BJ (cell line): ENCODE measurements around the gene TOGARAM2. TPM values are rescaled to one million over a fixed set of nuclear protein-coding genes. Genes with fewer than 3 reads are reported as not detected.

ENCODE experiments used
- CTCF ChIA-PET: fragments of 350-600 bp; formaldehyde crosslinking; extraction: SDS; loops from one replicate; lab custom pipeline; 2021; ENCODE audit warnings: antibody characterized with exemption, inconsistent platforms; lab: Yijun Ruan, JAX
- POLR2A ChIA-PET: fragments of 300-600 bp; sonication (Branson Sonifier 250); formaldehyde crosslinking; extraction: SDS; loops from one replicate; lab custom pipeline; 2021; ENCODE audit warnings: antibody characterized with exemption; lab: Charles Lee
- DNase-seq: peaks from one replicate; pipeline ENCODE4 v3.0.0-alpha.2; 2011; ENCODE audit warnings: low read depth
- H3K27me3 ChIP-seq: 2 replicates; pipeline ENCODE4 v1.6.0; 2011; ENCODE audit warnings: low read length; ENCODE audit not compliant: control insufficient read depth, insufficient read depth
- H3K36me3 ChIP-seq: 2 replicates; pipeline ENCODE4 v1.5.1; 2011; ENCODE audit warnings: low read length; ENCODE audit not compliant: control insufficient read depth, insufficient read depth
- H3K4me3 ChIP-seq: 2 replicates; pipeline ENCODE4 v1.5.1; 2011; ENCODE audit warnings: low read depth, mild to moderate bottlenecking, control low read depth, low read length
- CTCF ChIP-seq: IDR thresholded peaks from 2 replicates; pipeline ENCODE4 v1.5.1; 2011; ENCODE audit warnings: low read depth, mild to moderate bottlenecking, control low read depth, inconsistent platforms, low read length, moderate library complexity; ENCODE audit not compliant: insufficient read depth
- polyA plus RNA-seq: library from polyadenylated mRNA; depleted of rRNA; stranded (reverse); fragments of >200 nt; gene quantifications from 2 replicates; pipeline ENCODE4 v1.2.3, GENCODE V29; 2011

Gene TOGARAM2
- polyA plus RNA-seq, 1 experiment = 0.09 TPM

- Histone ChIP-seq H3K36me3 (no peaks in the 10 kb centered on the region), H3K27me3 (no peaks in the 10 kb centered on the region), H3K4me3 (no peak overlapping the region)
- ChIA-PET POLR2A (no interaction called here), CTCF (no interaction called here)
- TF ChIP-seq CTCF = no peak
- no peak for DNase-seq
Observed at GRCh38 chr2:29012211-29012681, 31.1 kb downstream of the TOGARAM2 start.

DNA sequence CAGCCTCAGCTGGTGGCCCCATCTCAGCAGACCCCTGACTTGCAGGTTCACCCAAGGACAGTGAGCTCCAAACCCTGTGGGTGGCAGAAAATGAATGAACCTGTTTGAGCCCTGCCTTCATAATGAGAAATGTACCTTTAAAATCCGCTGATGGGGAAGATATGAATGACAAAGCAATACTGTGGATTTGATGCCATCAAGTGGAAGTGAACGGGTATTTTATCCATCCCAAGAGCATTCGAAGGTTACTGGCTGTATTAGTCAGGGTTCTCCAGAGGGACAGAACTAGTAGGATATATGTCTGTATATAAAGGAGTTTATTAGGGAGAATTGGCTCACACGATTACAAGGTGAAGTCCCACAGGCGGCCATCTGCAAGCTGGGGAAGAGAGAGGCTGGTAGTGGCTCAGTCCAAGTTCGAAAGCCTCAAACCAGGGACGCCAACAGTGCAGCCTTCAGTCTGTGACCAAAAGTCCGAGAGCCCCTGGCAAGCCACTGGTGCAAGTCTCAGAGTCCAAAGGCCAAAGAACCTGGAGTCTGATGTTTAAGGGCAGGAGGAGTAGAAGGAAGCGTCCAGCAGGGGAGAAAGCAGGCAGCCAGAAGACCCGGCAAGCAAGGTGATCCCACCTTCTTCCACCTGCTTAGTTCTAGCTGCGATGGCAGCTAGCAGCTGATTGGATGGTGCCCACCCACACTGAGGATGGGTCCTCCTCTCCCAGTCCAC is 32.1 kb downstream of the TOGARAM2 start:
- ChIA-PET CTCF (no interaction called here), POLR2A (no interaction called here)
- no peaks in the 10 kb centered on the region for H3K27me3 ChIP-seq
- no peak overlapping the region for H3K4me3 ChIP-seq
- no peaks in the 10 kb centered on the region for H3K36me3 ChIP-seq
- no peak for DNase-seq
- TF ChIP-seq CTCF = no peak

DNA sequence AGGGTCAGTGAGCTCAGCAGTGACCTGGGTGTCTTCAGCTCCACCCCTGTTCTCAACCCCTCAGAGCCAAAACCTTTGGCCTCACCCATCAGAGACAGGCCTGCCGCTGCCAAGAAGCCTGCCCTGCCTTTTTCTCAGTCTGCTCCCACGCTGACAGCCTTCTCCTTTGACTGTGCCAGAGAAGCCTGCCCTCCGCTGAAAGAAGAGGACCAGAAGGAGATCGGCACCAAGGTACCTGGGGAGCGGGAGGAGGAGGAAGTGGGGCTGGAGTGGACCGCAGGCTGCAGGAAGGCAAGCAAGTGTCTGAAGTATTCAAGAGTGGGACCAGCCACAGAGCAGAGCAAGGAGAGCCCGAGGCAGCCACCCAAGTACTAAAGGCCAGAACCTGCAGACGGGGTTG is 33.2 kb downstream of the TOGARAM2 start:
- Histone ChIP-seq H3K4me3 (no peak overlapping the region), H3K27me3 (no peaks in the 10 kb centered on the region), H3K36me3 (no peaks in the 10 kb centered on the region)
- no peak for TF ChIP-seq CTCF
- ChIA-PET CTCF (no interaction called here), POLR2A (no interaction called here)
- no peak for DNase-seq

DNA sequence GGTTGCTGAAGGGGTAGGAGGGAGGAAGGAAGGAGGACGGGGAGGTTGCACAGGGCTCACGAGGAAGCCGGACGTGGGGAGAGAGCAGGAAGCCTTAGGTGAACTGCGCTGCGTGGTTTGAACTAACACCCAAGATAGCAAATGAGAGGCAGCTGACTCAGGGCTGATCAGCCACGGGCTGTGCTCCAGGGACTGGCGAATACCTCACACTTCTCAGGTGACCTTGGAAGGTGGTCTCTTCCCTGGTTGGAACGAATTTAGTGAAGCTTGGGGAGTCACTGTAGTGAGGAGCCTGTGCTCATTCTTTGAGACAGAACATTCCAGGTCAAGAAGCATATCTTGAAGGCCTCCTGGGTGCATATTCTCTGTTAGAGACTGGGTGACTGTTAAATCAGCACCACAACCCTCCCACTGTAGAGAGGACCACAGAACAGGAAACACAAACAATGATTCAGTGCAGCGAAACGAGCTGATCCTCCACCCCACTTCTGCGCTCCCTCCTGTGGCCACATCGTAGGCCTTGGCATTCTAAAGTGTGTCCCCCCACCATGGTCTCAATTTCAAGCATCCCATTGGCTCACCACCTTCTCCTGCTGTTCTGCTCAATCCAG is 33.8 kb downstream of the TOGARAM2 start:
- Histone ChIP-seq H3K27me3 (no peaks in the 10 kb centered on the region), H3K36me3 (no peaks in the 10 kb centered on the region), H3K4me3 (no peak overlapping the region)
- TF ChIP-seq CTCF = no peak
- CTCF ChIA-PET = interaction anchor here (1.2 kb wide), 1 partner anchor 37 kb away, joined by 4 read pairs; no protein-coding TSS in a partner anchor
- POLR2A ChIA-PET = interaction anchor here (0.5 kb wide), 1 partner anchor 146 kb away, joined by 3 read pairs; no protein-coding TSS in a partner anchor
- DNase-seq = no peak

DNA sequence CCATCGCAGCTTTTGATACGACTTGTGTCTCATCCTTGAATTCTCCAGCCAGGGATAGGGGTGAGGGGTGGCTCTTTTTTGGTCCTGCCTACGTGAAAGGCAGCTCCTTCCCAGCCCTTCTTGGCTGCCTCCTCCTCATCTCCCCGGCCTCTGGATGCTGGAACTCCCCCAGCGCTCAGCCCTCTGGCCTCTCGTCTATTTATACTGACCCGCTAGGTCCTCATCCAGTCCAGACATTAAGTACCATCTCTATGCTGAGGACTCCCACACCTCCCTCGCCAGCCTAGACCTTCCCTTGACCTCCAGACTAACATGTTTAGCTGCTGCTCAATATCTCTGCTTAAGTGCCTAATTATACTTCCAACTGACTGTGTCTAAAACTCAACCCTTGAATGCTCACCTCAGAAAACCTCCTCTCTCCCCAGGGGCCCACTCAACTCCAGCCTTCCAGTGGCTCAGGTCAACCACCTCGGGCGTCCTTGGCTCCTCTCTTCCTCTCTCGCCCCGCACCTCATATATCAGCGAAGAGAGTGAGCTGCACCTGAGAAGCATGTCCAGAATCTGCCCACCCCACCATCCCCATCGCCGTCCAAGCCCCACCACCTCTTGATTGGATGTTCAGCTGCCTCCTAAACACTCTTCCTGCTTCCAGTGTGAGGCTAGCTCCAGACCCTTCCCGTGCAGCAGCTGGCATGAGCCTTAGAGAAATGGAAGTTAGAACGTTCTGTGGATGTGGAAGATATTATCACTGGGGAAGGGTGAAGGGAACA is 34.8 kb downstream of the TOGARAM2 start:
- POLR2A ChIA-PET = no interaction called here
- CTCF ChIA-PET = interaction anchor here (1.1 to 1.2 kb wide), 2 partner anchors 18 to 38 kb away, joined by 3 to 4 read pairs; no protein-coding TSS in a partner anchor
- DNase-seq = no peak
- Histone ChIP-seq H3K4me3 (no peak overlapping the region), H3K36me3 (no peaks in the 10 kb centered on the region), H3K27me3 (no peaks in the 10 kb centered on the region)
- TF ChIP-seq CTCF = no peak
